ENCODE results near the gene KBTBD6.
A peak's percentile ranks its signal among the peaks of the same experiment; 100 is the strongest.

KBTBD6 gene

GRCh38 chr13:41127701-41128100, 4.9 kb downstream of the KBTBD6 start:
- Histone ChIP-seq H3K4me1 (no peaks in the 10 kb centered on the region; the same call in 1 of the 2 replicates), H3K9me3 (no peaks in the 10 kb centered on the region), H3K36me3 (peaks cover 7% of the 10 kb centered on the region), H3K27me3 (no peaks in the 10 kb centered on the region), H3K4me3 (ENCODE audit: low read depth, low read length) (no peak overlapping the region)
- TF ChIP-seq CTCF (IDR thresholded peaks at IDR 0.05; ENCODE audit: low read depth, low read length): no peak
- DNase-seq: no peak

- H3K4me1 ChIP-seq: no peaks in the 10 kb centered on the region; the same call in 1 of the 2 replicates
- no peak overlapping the region for H3K4me3 ChIP-seq (ENCODE audit: low read depth, low read length)
- TF ChIP-seq CTCF (IDR thresholded peaks at IDR 0.05; ENCODE audit: low read depth, low read length): no peak
- H3K27me3 ChIP-seq: no peaks in the 10 kb centered on the region
- no peaks in the 10 kb centered on the region; the same call in 1 of the 2 replicates for H3K36me3 ChIP-seq
- no peaks in the 10 kb centered on the region for H3K9me3 ChIP-seq
- DNase-seq: no peak
These were observed 9.8 kb downstream of the KBTBD6 start for GRCh38 chr13:41122838-41123237.

- Histone ChIP-seq H3K36me3 (no peaks in the 10 kb centered on the region), H3K4me1 (no peaks in the 10 kb centered on the region; the same call in 1 of the 2 replicates), H3K9me3 (no peaks in the 10 kb centered on the region), H3K27me3 (no peaks in the 10 kb centered on the region), H3K4me3 (ENCODE audit: low read depth, low read length) (no peak overlapping the region)
- no peak for DNase-seq
- no peak for TF ChIP-seq CTCF (IDR thresholded peaks at IDR 0.05; ENCODE audit: low read depth, low read length)
These were observed 14.7 kb downstream of the KBTBD6 start for GRCh38 chr13:41117869-41118268.

GRCh38 chr13:41111454-41111853, 21.1 kb downstream of the KBTBD6 start:
- Histone ChIP-seq H3K4me1 (no peaks in the 10 kb centered on the region), H3K9me3 (no peaks in the 10 kb centered on the region), H3K4me3 (ENCODE audit: low read depth, low read length) (no peak overlapping the region), H3K36me3 (no peaks in the 10 kb centered on the region), H3K27me3 (no peaks in the 10 kb centered on the region)
- DNase-seq: no peak
- TF ChIP-seq CTCF (IDR thresholded peaks at IDR 0.05; ENCODE audit: low read depth, low read length): no peak

GRCh38 chr13:41107584-41108014, 25.0 kb downstream of the KBTBD6 start:
- peak; percentile 16 for DNase-seq
- H3K4me1 ChIP-seq: no peaks in the 10 kb centered on the region
- no peak for TF ChIP-seq CTCF (IDR thresholded peaks at IDR 0.05; ENCODE audit: low read depth, low read length)
- H3K27me3 ChIP-seq: no peaks in the 10 kb centered on the region
- H3K36me3 ChIP-seq: no peaks in the 10 kb centered on the region
- H3K4me3 ChIP-seq (ENCODE audit: low read depth, low read length): no peak overlapping the region
- H3K9me3 ChIP-seq: no peaks in the 10 kb centered on the region

GRCh38 chr13:41107104-41107571, 25.5 kb downstream of the KBTBD6 start:
- Histone ChIP-seq H3K27me3 (no peaks in the 10 kb centered on the region), H3K9me3 (no peaks in the 10 kb centered on the region), H3K4me3 (ENCODE audit: low read depth, low read length) (no peak overlapping the region), H3K4me1 (no peaks in the 10 kb centered on the region), H3K36me3 (no peaks in the 10 kb centered on the region)
- DNase-seq: no peak
- TF ChIP-seq CTCF (IDR thresholded peaks at IDR 0.05; ENCODE audit: low read depth, low read length): no peak

Data from BE2C (cell line).